Uterus (tissue), 4 donors: ENCODE measurements around the gene ACSF2. TPM values are rescaled to one million over a fixed set of nuclear protein-coding genes. Genes with fewer than 3 reads are reported as not detected.
"Not testable (repeated sequence)": the region's sequence is repeated elsewhere in the genome, so short reads cannot be mapped to it uniquely, and the experiment has no call there.

Experiments
- DNase-seq, 2 donors: peaks; one replicate each; pipeline ENCODE4 v3.0.0-alpha.2; 2019 to 2020
- H3K27ac ChIP-seq, 2 donors: fragments of 200-600 bp; sonication (generic); 1 replicate in 1 of 2; 2 replicates in 1 of 2; pipeline ENCODE4 v1.5.1; 2016 to 2018
- H3K27me3 ChIP-seq, 2 donors: fragments of 200-600 bp; sonication (generic); one replicate each; pipeline ENCODE4 v1.5.1; 2018 to 2019; ENCODE audit warnings: control low read depth in 1 of 2
- H3K36me3 ChIP-seq, 2 donors: fragments of 200-600 bp; sonication (generic); one replicate each; pipeline ENCODE4 v1.5.1; 2019; ENCODE audit warnings: control low read depth in 1 of 2
- H3K4me1 ChIP-seq, 2 donors: fragments of 200-600 bp; sonication (generic); one replicate each; pipeline ENCODE4 v1.5.1; 2018 to 2019; ENCODE audit warnings: control low read depth in 1 of 2
- H3K4me3 ChIP-seq, 2 donors: fragments of 200-600 bp; sonication (generic); 1 replicate in 1 of 2; 2 replicates in 1 of 2; pipeline ENCODE4 v1.5.1; 2018 to 2019; ENCODE audit warnings: mild to moderate bottlenecking in 1 of 2
- H3K9me3 ChIP-seq, 2 donors: fragments of 200-600 bp; sonication (generic); one replicate each; pipeline ENCODE4 v1.5.1; 2019; ENCODE audit warnings: control low read depth in 1 of 2
- CTCF ChIP-seq, 4 experiments: fragments of 200-600 bp in 2 of 4; fragments of 450-650 bp in 2 of 4; sonication (generic) in 2 of 4; IDR thresholded peaks; one replicate each; pipeline ENCODE4 v1.5.1; 2016 to 2019; ENCODE audit warnings: antibody characterized with exemption in 4 of 4, mild to moderate bottlenecking in 2 of 4, moderate library complexity in 1 of 4
- POLR2A ChIP-seq, 2 donors: fragments of 450-650 bp; IDR thresholded peaks; one replicate each; pipeline ENCODE4 v1.6.1; 2016; ENCODE audit warnings: antibody characterized with exemption in 2 of 2, mild to moderate bottlenecking in 1 of 2, moderate library complexity in 1 of 2
- intact Hi-C: fragments of 100-400 bp; cut with DNase I; formaldehyde crosslinking; loops from one replicate; pipeline ENCODE4 v1.15.1; 2023; ENCODE audit warnings: low total_unique reads
- total RNA-seq, 4 donors: library from RNA; depleted of rRNA in 3 of 4; stranded (reverse); fragments of >200 nt in 3 of 4; gene quantifications; one replicate each; pipeline versions ENCODE4 v1.1.0 to v1.2.4, GENCODE V29; 2014 to 2023
- donor health status: DM: yes; HTN: yes; CAD: no.

The ACSF2 gene
- total RNA-seq, 4 donors from 2014 or later = 16.7 to 60.6 (median 45.7) TPM

DNA sequence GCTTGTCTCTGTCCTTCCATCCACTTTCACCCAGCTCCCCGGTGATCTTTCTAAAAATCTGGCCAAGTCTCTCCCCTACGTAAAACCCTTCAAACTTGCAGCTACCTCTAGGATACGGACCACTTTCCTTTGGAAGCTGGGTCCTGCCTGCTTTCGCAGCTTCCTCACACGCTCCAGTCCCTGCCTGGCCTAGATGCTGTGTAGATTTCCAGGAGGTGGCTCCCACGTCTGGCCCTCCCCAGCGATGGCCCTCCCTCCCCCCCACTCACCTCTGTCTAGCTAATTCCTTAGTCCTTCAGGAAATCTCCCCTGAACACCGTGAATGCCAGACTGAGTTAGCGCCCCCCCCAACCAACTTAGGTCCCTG, 28.1 kb upstream of the ACSF2 start:
- no peak for DNase-seq
- no peaks in the 10 kb centered on the region for H3K36me3 ChIP-seq
- TF ChIP-seq CTCF (IDR thresholded peaks at IDR 0.05) = no peak
- no peak for TF ChIP-seq POLR2A (IDR thresholded peaks at IDR 0.05)
- H3K9me3 ChIP-seq = no peaks in the 10 kb centered on the region
- intact Hi-C loops = no loop called here
- H3K4me1 ChIP-seq = peaks cover 3 to 11% of the 10 kb centered on the region in 2 donors
- H3K4me3 ChIP-seq = peak overlapping the region in 1 of 2 donors; percentile 93
- H3K27me3 ChIP-seq = no peaks in the 10 kb centered on the region
- peak overlapping the region in 1 of 2 donors; percentile 78 for H3K27ac ChIP-seq

GRCh38 chr17:50398672-50399071, 27.3 kb upstream of the ACSF2 start:
- H3K9me3 ChIP-seq, H3K4me3 ChIP-seq, H3K36me3 ChIP-seq, intact Hi-C loops, DNase-seq, H3K27me3 ChIP-seq, H3K27ac ChIP-seq: not testable (repeated sequence)
- peaks cover 3 to 11% of the 10 kb centered on the region in 2 donors for H3K4me1 ChIP-seq

GRCh38 chr17:50399591-50399990, 26.4 kb upstream of the ACSF2 start:
- peaks cover 3 to 11% of the 10 kb centered on the region in 2 donors for H3K4me1 ChIP-seq
- H3K27ac ChIP-seq, H3K9me3 ChIP-seq, H3K27me3 ChIP-seq, H3K4me3 ChIP-seq, intact Hi-C loops, DNase-seq, H3K36me3 ChIP-seq: not testable (repeated sequence)

- H3K27ac ChIP-seq, H3K9me3 ChIP-seq, H3K4me3 ChIP-seq, H3K27me3 ChIP-seq, H3K4me1 ChIP-seq, H3K36me3 ChIP-seq, DNase-seq, intact Hi-C loops: not testable (repeated sequence)
Observed at GRCh38 chr17:50405351-50405750, 20.7 kb upstream of the ACSF2 start.

DNA sequence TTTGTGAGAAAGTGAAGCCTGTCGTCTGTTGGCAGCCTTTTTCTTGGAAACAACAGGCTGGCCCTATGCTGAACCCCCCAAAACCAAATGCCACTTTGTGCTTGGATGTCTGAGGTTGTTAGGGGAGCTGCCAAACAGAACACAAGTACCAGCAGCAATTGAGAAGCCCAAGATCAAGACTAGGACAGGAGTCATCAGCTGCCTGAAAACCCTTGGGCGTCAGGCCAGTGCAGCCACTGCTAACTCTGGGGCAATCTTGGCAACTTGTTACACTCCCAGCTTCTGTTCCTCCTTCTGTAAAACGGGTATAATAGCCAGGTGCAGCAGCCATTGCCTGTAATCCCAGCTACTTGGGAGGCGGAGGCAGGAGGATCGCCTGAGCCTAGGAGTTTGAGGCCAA, 19.4 kb upstream of the ACSF2 start:
- no peaks in the 10 kb centered on the region for H3K4me1 ChIP-seq
- no peaks in the 10 kb centered on the region for H3K27me3 ChIP-seq
- H3K27ac ChIP-seq = no peak overlapping the region
- no peak for DNase-seq
- no peaks in the 10 kb centered on the region for H3K36me3 ChIP-seq
- no peak for TF ChIP-seq CTCF (IDR thresholded peaks at IDR 0.05)
- no peak for TF ChIP-seq POLR2A (IDR thresholded peaks at IDR 0.05)
- intact Hi-C loops = no loop called here
- H3K9me3 ChIP-seq = no peaks in the 10 kb centered on the region
- H3K4me3 ChIP-seq = no peak overlapping the region

- TF ChIP-seq CTCF (IDR thresholded peaks at IDR 0.05) = no peak
- TF ChIP-seq POLR2A (IDR thresholded peaks at IDR 0.05) = no peak
- Histone ChIP-seq H3K36me3 (no peaks in the 10 kb centered on the region), H3K27me3 (no peaks in the 10 kb centered on the region), H3K27ac (no peak overlapping the region), H3K4me1 (no peaks in the 10 kb centered on the region), H3K4me3 (no peak overlapping the region), H3K9me3 (no peaks in the 10 kb centered on the region)
- no peak for DNase-seq
- intact Hi-C loops = no loop called here
Observed at GRCh38 chr17:50407921-50408320, 18.1 kb upstream of the ACSF2 start.

- H3K4me3 ChIP-seq = no peak overlapping the region
- no peaks in the 10 kb centered on the region for H3K4me1 ChIP-seq
- TF ChIP-seq POLR2A (IDR thresholded peaks at IDR 0.05) (no peak), CTCF (IDR thresholded peaks at IDR 0.05) (no peak)
- no peak overlapping the region for H3K27ac ChIP-seq
- DNase-seq = no peak
- H3K27me3 ChIP-seq = no peaks in the 10 kb centered on the region
- no peaks in the 10 kb centered on the region for H3K36me3 ChIP-seq
- no peaks in the 10 kb centered on the region for H3K9me3 ChIP-seq
- intact Hi-C loops = no loop called here
Observed at GRCh38 chr17:50412188-50412732, 13.8 kb upstream of the ACSF2 start.
